Left ventricle myocardium inferior (tissue), 1 donor: ENCODE measurements around the gene XRCC4. TPM values are rescaled to one million over a fixed set of nuclear protein-coding genes. Genes with fewer than 3 reads are reported as not detected.

Experiments
- DNase-seq: peaks from one replicate; pipeline ENCODE4 v3.0.0-alpha.2; 2020
- H3K27ac ChIP-seq: fragments of 200-600 bp; replicated peaks from 2 replicates; pipeline ENCODE4 v1.8.0; 2021
- H3K27me3 ChIP-seq: fragments of 200-600 bp; 2 replicates; pipeline ENCODE4 v1.8.0; 2021; ENCODE audit warnings: low read depth
- H3K36me3 ChIP-seq: fragments of 200-600 bp; 2 replicates; pipeline ENCODE4 v1.8.0; 2021
- H3K4me1 ChIP-seq: fragments of 200-600 bp; 2 replicates; pipeline ENCODE4 v1.8.0; 2021
- H3K4me3 ChIP-seq: fragments of 200-600 bp; 2 replicates; pipeline ENCODE4 v1.8.0; 2021; ENCODE audit warnings: mild to moderate bottlenecking, moderate library complexity
- H3K9me3 ChIP-seq: fragments of 200-600 bp; replicated peaks from 2 replicates; pipeline ENCODE4 v1.8.0; 2021
- intact Hi-C: fragments of 100-400 bp; cut with micrococcal nuclease; formaldehyde crosslinking; loops from one replicate; pipeline ENCODE4 v1.11.0; 2022
- total RNA-seq: library from RNA; stranded (reverse); fragmentation: NEBNext Ultra II Directional; extraction: Animal tissue kit (Norgen Biotek cat#: 25700); gene quantifications from one replicate; pipeline ENCODE4 v1.2.1, GENCODE V29; 2021
- TF ChIP-seq, protein P1 (sequence below): fragments of 200-600 bp; IDR thresholded peaks from 2 replicates; pipeline ENCODE4 v1.8.0; 2021; ENCODE audit warnings: antibody characterized with exemption, mild to moderate bottlenecking, borderline replicate concordance
- donor health status: DM: no; HTN: yes; CAD: no; lungs with severe emphysema.

Gene XRCC4
- total RNA-seq, 1 donor from 2014 or later, result 5.2 TPM

DNA sequence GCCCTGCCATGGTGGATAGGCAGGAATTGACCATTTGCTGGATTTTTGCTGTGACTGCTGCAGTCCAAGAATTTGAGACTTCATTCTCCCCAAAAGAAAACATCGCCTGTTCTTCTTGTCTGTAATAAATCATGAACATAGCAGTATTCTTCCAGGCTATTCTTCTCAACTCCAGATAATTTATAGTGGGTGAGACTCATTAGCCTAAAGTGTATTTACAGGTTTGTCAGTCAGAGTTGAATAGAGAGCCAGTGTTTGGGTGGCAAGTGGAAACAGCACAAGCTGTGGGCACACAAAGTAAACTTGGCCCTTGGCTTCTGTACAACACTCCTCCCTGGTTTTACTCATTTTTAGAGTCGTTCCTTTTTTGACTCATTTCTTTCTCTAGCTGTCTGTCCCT lies 266.0 kb downstream of the XRCC4 start:
- no peaks in the 10 kb centered on the region for H3K27me3 ChIP-seq
- H3K36me3 ChIP-seq, result no peaks in the 10 kb centered on the region
- H3K27ac ChIP-seq, result peak overlapping the region; percentile 6
- no peaks in the 10 kb centered on the region for H3K4me1 ChIP-seq
- H3K9me3 ChIP-seq, result peaks cover 13% of the 10 kb centered on the region
- intact Hi-C loops, result no loop called here
- DNase-seq, result no peak
- TF ChIP-seq, protein P1, sequence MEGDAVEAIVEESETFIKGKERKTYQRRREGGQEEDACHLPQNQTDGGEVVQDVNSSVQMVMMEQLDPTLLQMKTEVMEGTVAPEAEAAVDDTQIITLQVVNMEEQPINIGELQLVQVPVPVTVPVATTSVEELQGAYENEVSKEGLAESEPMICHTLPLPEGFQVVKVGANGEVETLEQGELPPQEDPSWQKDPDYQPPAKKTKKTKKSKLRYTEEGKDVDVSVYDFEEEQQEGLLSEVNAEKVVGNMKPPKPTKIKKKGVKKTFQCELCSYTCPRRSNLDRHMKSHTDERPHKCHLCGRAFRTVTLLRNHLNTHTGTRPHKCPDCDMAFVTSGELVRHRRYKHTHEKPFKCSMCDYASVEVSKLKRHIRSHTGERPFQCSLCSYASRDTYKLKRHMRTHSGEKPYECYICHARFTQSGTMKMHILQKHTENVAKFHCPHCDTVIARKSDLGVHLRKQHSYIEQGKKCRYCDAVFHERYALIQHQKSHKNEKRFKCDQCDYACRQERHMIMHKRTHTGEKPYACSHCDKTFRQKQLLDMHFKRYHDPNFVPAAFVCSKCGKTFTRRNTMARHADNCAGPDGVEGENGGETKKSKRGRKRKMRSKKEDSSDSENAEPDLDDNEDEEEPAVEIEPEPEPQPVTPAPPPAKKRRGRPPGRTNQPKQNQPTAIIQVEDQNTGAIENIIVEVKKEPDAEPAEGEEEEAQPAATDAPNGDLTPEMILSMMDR, result no peak
- H3K4me3 ChIP-seq, result no peak overlapping the region

DNA sequence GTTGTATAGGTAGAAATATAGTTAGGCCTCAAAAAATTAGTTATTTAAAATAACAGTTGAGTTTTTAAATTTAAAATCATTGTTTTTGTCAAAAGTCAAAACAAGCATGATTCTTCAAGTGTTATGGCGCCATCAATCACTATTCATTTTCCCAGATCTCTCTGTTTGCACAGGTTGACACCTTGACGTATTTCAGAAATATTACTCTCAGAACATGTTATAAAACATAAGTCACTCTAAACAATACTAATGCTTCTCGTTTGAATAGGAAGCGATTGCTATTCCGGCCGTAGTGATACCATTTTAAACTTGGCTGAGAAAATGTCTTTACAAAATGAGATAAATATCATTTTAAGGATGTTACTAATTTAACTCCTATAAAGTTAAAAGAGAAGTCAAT lies 268.1 kb downstream of the XRCC4 start:
- no peak overlapping the region for H3K27ac ChIP-seq
- no peaks in the 10 kb centered on the region for H3K27me3 ChIP-seq
- intact Hi-C loops, result no loop called here
- peaks cover 33% of the 10 kb centered on the region for H3K9me3 ChIP-seq
- TF ChIP-seq, protein P1, result no peak
- no peak for DNase-seq
- no peaks in the 10 kb centered on the region for H3K4me1 ChIP-seq
- no peak overlapping the region for H3K4me3 ChIP-seq
- H3K36me3 ChIP-seq, result no peaks in the 10 kb centered on the region

DNA sequence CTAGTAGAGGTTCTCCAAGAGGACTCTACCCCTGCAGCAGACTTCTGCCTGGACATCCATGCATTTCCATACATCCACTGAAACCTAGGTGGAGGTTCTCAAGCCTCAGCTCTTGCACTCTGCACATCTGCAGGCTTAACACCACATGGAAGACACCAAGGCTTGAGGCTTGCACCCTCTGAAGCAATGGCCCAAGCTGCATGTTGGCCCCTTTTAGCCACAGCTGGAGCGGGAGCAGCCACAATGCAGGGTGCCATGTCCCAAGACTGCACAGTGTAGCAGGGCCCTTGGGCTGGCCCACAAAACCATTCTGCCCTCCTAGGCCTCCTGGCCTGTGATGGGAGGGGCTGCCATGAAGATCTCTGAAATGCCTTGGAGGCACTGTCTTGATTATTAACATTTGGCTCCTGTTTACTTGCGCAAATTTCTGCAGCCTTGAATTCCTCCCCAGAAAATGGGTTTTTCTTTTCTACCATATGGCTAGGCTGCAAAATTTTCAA lies 271.0 kb downstream of the XRCC4 start:
- Histone ChIP-seq H3K9me3 (peaks cover 40% of the 10 kb centered on the region), H3K27me3 (no peaks in the 10 kb centered on the region), H3K27ac (no peak overlapping the region), H3K36me3 (no peaks in the 10 kb centered on the region), H3K4me1 (no peaks in the 10 kb centered on the region), H3K4me3 (no peak overlapping the region)
- intact Hi-C loops, result no loop called here
- no peak for DNase-seq
- TF ChIP-seq, protein P1, result no peak

DNA sequence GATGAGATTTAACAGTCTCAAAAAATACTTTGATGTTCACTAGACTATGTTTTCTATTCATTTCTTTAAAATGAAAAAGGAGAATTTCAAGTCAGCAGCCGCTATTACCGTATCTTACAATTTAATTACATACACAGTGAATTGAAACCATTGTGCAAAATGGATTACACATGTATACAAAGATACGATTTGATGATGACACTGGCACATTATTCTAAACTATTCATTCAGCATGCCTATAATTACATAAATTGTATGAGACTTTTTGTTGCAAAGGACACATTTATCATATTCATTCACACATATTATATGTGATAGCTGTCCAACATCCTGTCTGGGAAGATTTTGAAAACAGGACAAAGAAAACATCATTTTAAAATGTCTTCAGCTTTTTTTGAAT lies 275.9 kb downstream of the XRCC4 start:
- H3K27me3 ChIP-seq, result no peaks in the 10 kb centered on the region
- no peak for DNase-seq
- TF ChIP-seq, protein P1, result no peak
- peaks cover 28% of the 10 kb centered on the region for H3K9me3 ChIP-seq
- no peak overlapping the region for H3K4me3 ChIP-seq
- H3K36me3 ChIP-seq, result no peaks in the 10 kb centered on the region
- intact Hi-C loops, result no loop called here
- no peaks in the 10 kb centered on the region for H3K4me1 ChIP-seq
- H3K27ac ChIP-seq, result no peak overlapping the region

DNA sequence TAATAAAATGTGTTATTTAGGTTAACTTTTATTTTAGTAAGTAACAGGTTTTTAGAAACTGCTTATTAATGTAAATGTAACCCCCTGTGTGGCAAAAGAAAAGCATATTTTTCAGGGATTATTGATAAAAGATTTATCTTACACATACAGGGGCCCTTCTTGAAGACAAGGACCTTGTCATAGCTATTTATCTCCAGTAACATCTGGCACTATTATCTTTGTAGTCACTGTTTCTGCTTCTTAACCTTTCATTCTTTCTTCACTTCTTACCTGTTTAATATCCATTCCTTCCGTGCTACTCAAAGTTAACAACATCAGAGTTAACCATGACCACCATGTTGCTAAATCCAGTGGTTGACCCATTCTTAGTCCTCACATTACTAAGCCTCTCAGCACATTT lies 276.4 kb downstream of the XRCC4 start:
- H3K27ac ChIP-seq, result no peak overlapping the region
- no peak for DNase-seq
- intact Hi-C loops, result no loop called here

More for the DNA sequence above, 276.4 kb downstream of the XRCC4 start:
- peaks cover 22% of the 10 kb centered on the region for H3K9me3 ChIP-seq
- no peaks in the 10 kb centered on the region for H3K36me3 ChIP-seq
- no peak overlapping the region for H3K4me3 ChIP-seq
- H3K27me3 ChIP-seq, result no peaks in the 10 kb centered on the region
- TF ChIP-seq, protein P1, result no peak
- H3K4me1 ChIP-seq, result no peaks in the 10 kb centered on the region
